T-helper 17 cell (primary cell): ENCODE data around the gene CALY. TPM values are rescaled to one million over a fixed set of nuclear protein-coding genes. Genes with fewer than 3 reads are reported as not detected.

Source experiments
- ATAC-seq: fragments of 150-1000 bp; cut with Tn5 transposase; 2 replicates; pipeline ENCODE4 v1.10.0; 2021; ENCODE audit warnings: mild to moderate bottlenecking, moderate library complexity
- DNase-seq, 3 donors: peaks; one replicate each; pipeline versions ENCODE4 v3.0.0 to v3.0.0-alpha.2; 2020 to 2021
- H3K9me3 ChIP-seq: one replicate; pipeline ENCODE4 v1.7.0; 2013; ENCODE audit warnings: low read length, mild to moderate bottlenecking; ENCODE audit not compliant: control insufficient read depth, poor library complexity, severe bottlenecking
- H3K27ac Mint-ChIP-seq: one replicate; pipeline ENCODE4 v1.8.0; 2022; ENCODE audit warnings: mild to moderate bottlenecking, moderate library complexity, mixed read lengths
- H3K27me3 Mint-ChIP-seq: one replicate; pipeline ENCODE4 v1.8.0; 2022; ENCODE audit warnings: mixed read lengths
- H3K36me3 Mint-ChIP-seq: one replicate; pipeline ENCODE4 v1.8.0; 2022; ENCODE audit warnings: low read depth, mixed read lengths
- H3K4me1 Mint-ChIP-seq: one replicate; pipeline ENCODE4 v1.8.0; 2022; ENCODE audit warnings: mild to moderate bottlenecking, mixed read lengths
- H3K4me3 Mint-ChIP-seq: one replicate; pipeline ENCODE4 v1.8.0; 2022; ENCODE audit warnings: mild to moderate bottlenecking, moderate library complexity, mixed read lengths
- total RNA-seq, 4 donors: library from RNA in 2 of 4; stranded (reverse) in 2 of 4; gene quantifications; one replicate each; pipeline ENCODE4 v1.2.3 and lab custom pipeline; 2022 to 2026

CALY gene
- total RNA-seq, 2 donors from 2014 or later: 0.96 to 1.9 TPM

DNA sequence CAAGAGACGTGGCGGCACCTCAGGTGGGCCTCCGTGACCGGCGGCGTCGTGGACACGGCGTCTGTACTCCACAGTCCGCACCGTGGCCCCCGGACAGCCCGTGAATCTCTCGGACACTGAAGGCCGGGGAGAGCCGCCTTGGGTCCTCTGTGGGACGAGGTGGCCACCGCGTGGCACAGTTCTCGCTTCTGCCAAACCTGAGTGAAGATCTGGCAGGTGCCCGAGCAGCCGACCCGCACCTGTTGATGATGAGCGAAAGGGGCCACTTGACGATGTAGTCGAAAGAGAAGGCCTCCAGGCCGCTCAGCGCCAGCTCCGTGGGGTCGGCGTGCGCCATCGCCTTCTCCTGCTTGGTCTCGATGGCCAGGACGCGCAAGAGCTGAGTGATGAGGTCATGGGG, 51.5 kb downstream of the CALY start:
- Mint-ChIP-seq H3K4me3 (no peak overlapping the region), H3K36me3 (peaks cover 14% of the 10 kb centered on the region), H3K27me3 (no peaks in the 10 kb centered on the region), H3K27ac (no peak overlapping the region), H3K4me1 (peaks cover 8% of the 10 kb centered on the region)
- no peaks in the 10 kb centered on the region for H3K9me3 ChIP-seq
- ATAC-seq (no peak), DNase-seq (no peak)

DNA sequence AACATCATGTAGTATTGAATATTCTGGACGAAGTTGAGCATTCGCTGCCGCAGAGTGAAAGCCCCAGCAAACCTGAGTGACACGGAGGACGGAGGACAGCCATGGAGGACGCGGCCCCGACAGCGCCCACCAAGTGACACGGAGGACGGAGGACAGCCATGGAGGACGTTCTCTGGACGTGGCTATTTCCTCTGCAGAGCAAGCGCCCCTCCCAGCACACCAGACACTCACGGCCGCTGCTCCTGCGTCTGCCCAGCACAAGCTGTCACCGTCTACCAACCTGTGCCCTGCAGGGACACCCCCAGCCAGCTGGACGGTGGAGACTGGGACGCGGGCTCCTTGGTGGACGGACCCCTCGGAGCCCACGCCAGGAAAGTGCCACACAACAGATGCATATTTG, 52.8 kb downstream of the CALY start:
- no peak overlapping the region for H3K4me3 Mint-ChIP-seq
- H3K36me3 Mint-ChIP-seq: peaks cover 14% of the 10 kb centered on the region
- no peak overlapping the region for H3K27ac Mint-ChIP-seq
- no peaks in the 10 kb centered on the region for H3K9me3 ChIP-seq
- peaks cover 15% of the 10 kb centered on the region for H3K4me1 Mint-ChIP-seq
- ATAC-seq: no peak
- no peak for DNase-seq
- H3K27me3 Mint-ChIP-seq: no peaks in the 10 kb centered on the region

DNA sequence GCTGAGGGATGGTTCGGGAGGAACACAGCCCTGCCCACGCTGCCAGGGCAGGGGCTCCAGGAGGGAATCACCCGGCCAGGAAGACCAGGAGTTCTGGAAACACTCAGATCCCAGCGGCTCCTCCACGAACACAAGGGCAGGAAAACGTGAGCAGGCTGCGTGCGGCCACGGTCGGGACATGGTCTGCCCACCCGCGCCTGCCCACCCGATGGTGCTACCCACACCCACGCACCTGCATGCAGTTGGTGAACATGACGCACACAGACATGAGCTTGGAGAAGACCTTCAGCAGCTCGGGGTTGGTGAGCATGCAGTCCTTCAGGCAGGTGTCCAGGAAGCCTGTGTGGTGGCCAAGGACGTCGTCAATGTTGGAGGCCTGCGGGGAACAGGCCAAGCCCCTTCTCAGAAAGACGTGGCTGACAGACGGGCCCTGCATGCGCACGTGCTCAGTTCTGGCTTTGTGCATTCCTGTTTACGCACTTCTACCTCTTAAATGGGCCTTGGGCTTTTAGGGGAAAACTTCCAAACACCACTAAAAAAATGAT, 53.8 kb downstream of the CALY start:
- ATAC-seq (no peak), DNase-seq (no peak)
- no peak overlapping the region for H3K4me3 Mint-ChIP-seq
- H3K4me1 Mint-ChIP-seq: peaks cover 22% of the 10 kb centered on the region
- peaks cover 14% of the 10 kb centered on the region for H3K36me3 Mint-ChIP-seq
- no peak overlapping the region for H3K27ac Mint-ChIP-seq
- no peaks in the 10 kb centered on the region for H3K9me3 ChIP-seq
- no peaks in the 10 kb centered on the region for H3K27me3 Mint-ChIP-seq

DNA sequence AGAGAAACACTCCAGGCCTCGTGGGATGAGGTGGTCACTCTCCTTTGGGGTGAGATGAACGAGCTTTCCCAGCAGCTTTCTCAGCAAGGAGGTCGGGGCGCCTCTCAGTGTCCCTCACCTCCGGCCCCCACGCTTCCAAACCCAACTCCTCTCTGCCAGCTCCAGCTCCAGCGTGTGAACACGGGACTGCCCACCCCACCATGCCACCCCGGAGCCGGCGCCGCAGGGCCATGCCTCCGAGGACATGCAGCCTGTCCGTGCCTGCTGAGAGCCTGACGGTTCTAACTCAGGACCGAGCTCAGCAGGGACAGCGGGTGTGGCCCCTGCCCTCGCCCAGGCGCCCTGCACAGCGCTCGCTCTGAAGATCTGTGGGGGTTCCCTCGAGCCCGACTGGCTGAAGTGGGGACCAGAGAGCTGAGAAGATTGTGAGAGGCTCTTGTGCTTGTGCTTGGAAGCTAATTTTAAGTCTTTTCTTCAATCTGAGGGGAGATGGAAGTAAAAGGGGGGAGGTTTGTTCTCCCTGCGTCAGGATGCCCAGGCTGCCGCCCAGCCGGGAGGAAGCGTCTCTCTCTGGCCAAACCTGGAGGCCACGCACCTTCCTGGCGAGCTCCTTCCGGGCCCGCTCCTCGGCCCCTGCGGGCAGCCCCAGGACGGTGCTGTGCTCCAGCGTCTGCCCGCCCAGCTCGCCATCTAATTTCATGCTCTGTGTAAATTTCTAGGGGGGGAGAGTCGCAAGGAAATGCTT, 54.9 kb downstream of the CALY start:
- Mint-ChIP-seq H3K27me3 (no peaks in the 10 kb centered on the region), H3K36me3 (peaks cover 14% of the 10 kb centered on the region), H3K27ac (no peak overlapping the region), H3K4me3 (no peak overlapping the region), H3K4me1 (peaks cover 25% of the 10 kb centered on the region)
- DNase-seq: no peak
- no peak for ATAC-seq
- no peaks in the 10 kb centered on the region for H3K9me3 ChIP-seq

DNA sequence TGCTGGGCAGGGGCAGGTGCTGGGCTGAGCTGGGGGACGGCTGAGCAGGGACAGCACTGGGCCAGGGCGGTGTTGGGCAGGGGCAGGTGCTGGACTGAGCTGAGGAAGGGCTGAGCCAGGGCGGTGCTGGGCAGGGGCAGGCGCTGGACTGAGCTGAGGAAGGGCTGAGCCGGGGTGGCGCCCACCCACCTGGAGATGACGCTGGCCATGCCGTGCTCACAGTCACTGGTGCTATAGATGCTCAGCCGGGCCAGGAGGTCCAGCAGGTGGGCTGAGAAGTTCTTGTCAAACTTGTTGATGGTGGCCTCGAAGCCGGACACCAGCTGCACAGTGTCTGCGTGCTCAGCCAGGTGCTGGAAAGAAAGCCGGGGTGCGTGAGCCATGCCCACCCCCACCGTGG, 55.6 kb downstream of the CALY start:
- Mint-ChIP-seq H3K4me1 (peaks cover 21% of the 10 kb centered on the region), H3K27ac (no peak overlapping the region), H3K27me3 (no peaks in the 10 kb centered on the region), H3K36me3 (peaks cover 7% of the 10 kb centered on the region), H3K4me3 (no peak overlapping the region)
- no peaks in the 10 kb centered on the region for H3K9me3 ChIP-seq
- DNase-seq (no peak), ATAC-seq (no peak)

DNA sequence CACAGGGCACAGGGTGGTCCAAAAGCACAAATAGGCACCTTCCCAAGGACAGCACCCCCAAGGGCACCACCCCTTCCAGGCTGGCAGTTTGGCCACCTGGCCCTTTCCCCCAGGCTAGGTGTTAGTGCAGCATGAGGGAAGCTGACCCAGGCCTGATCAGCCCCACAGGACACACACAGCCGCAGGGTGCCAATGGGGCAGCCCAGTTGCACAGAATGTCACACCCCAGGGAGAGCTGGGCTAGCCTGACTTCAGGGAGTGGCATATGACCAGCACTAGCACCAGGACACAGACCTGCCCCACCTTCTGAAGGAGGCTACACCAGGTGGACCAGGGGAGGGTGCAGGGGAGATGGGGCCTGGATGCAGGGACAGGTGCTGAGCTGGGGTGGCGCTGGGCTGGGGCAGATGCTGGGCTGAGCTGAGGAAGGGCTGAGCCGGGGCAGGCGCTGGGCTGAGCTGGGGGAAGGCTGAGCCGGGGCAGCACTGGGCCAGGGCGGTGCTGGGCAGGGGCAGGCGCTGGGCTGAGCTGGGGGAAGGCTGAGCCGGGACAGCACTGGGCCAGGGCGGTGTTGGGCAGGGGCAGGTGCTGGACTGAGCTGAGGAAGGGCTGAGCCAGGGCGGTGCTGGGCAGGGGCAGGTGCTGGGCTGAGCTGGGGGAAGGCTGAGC, 56.2 kb downstream of the CALY start:
- Mint-ChIP-seq H3K4me3 (no peak overlapping the region), H3K4me1 (peaks cover 19% of the 10 kb centered on the region), H3K36me3 (peaks cover 5% of the 10 kb centered on the region), H3K27me3 (no peaks in the 10 kb centered on the region), H3K27ac (peak overlapping the region; percentile 94)
- DNase-seq (no peak), ATAC-seq (no peak)
- H3K9me3 ChIP-seq: no peaks in the 10 kb centered on the region

- DNase-seq (no peak), ATAC-seq (no peak)
- H3K9me3 ChIP-seq: no peaks in the 10 kb centered on the region
- H3K36me3 Mint-ChIP-seq: peaks cover 5% of the 10 kb centered on the region
- H3K27ac Mint-ChIP-seq: peak overlapping the region; percentile 94
- H3K27me3 Mint-ChIP-seq: no peaks in the 10 kb centered on the region
- H3K4me3 Mint-ChIP-seq: no peak overlapping the region
- H3K4me1 Mint-ChIP-seq: peaks cover 22% of the 10 kb centered on the region
Measured at GRCh38 chr10:133279326-133280226, 57.1 kb downstream of the CALY start.

- peaks cover 1% of the 10 kb centered on the region for H3K36me3 Mint-ChIP-seq
- H3K27me3 Mint-ChIP-seq: no peaks in the 10 kb centered on the region
- H3K4me1 Mint-ChIP-seq: peaks cover 22% of the 10 kb centered on the region
- H3K9me3 ChIP-seq: no peaks in the 10 kb centered on the region
- H3K4me3 Mint-ChIP-seq: peak overlapping the region; percentile 84
- DNase-seq: peak; percentile 57 to 64 (median 58)
- peak overlapping the region; percentile 94 for H3K27ac Mint-ChIP-seq
- ATAC-seq: peak; percentile 48
Measured at GRCh38 chr10:133278577-133279265, 58.0 kb downstream of the CALY start.

DNA sequence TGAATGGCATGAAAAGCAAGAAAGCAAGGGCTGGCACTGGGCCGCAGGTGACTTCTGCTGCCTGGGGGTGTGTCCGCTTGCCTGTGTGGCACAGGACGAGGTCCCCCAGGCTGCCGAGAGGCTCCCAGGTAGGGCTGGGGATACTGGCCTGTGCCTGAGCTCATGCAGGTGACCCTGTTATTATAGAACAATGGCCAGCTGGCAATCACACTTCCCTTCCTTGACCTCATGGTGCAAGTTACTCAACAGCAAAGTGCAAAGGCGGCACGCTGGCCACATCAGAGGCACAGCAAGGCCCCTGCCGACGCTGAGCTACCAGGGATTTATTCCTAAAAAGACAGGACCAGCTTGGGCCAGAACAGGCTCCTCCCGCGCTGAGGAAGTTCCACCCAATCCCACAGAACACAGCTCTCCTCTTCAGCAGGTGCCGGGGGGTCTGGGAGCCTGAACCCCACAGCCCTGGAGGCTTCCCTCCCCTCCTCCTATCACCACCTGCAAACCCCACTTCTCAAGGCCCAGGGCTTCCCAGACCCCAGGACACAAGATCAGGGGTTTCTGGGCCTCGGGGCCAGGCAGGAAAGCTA, 58.6 kb downstream of the CALY start:
- H3K36me3 Mint-ChIP-seq: no peaks in the 10 kb centered on the region
- peaks cover 22% of the 10 kb centered on the region for H3K4me1 Mint-ChIP-seq
- ATAC-seq (no peak), DNase-seq (no peak)
- no peaks in the 10 kb centered on the region for H3K9me3 ChIP-seq
- H3K4me3 Mint-ChIP-seq: peak overlapping the region; percentile 84
- H3K27me3 Mint-ChIP-seq: no peaks in the 10 kb centered on the region
- peak overlapping the region; percentile 94 for H3K27ac Mint-ChIP-seq

DNA sequence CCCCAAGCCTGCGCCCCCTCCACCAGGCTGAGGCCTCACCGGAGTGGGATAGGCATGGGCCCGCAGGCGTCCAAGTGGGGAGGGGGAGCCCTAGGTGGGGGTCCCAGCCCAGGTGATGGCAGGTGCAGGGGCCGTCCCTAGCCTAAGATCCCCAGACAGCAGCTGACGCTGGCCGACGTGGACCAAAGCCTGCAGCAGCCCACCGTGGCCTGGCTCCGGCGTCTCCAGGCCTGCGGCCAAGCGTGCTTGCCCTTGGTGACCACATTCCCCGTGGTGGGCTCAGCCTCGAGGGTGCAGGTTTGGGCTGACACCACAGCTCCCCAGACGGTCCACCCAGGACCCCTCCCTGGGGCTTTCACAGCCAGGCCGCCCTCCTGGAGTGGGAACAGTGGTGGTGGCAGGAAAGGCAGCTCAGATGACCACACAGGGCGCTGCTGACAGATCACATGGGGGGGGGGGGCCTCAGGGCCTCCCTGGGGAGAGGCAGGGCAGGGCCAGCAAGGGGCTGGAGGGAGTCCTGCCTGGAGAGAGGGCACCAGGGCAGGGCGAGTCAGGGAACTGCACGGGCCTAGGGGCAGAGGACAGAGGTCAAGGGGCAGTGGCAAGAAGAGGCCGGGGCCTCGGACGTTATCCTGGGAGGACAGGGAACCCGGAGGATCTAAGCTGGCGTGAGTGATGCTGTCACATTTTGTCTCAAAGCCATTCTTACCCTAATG, 59.3 kb downstream of the CALY start:
- peak overlapping the region; percentile 94 for H3K27ac Mint-ChIP-seq
- DNase-seq: no peak
- no peaks in the 10 kb centered on the region for H3K9me3 ChIP-seq
- H3K4me3 Mint-ChIP-seq: peak overlapping the region; percentile 95
- no peaks in the 10 kb centered on the region for H3K36me3 Mint-ChIP-seq
- H3K27me3 Mint-ChIP-seq: no peaks in the 10 kb centered on the region
- ATAC-seq: no peak
- H3K4me1 Mint-ChIP-seq: peaks cover 22% of the 10 kb centered on the region

DNA sequence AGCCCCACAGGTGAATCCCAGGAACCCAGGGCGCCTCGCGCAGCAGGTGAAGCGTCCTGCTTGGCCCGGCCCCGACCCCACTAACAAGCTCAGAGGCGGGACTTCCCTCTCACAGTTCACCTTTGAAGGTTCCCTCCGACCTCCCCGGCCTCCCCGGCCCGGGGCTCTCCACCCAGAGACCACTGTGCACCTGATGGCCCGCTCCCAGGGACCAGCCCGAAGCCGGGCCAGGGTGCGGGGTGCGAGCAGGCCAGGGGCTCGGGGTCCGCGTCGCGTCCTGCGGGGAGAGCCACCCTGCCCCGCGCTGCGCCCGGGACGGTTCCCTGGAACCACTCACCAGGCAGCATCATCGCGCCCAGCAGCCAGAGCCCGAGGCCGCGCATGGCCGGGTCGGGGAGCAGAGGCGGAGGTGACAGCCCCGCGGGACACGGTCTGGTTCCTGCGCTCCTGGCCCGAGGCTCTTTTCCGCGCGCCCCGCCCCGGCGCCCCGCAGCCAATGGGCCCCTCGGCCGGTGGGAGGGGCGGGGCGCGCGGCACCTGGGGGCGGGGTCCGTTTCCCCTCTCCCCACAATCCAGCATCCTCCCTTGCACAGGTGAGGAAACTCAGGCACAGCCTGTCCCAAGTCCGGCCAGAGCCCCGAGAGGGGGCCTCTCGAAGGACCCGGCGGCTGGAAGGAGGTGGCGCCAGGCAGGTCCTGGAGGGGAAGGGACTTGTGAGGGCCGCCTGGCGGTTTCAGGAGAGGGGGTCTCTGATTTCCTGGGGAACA, 60.1 kb downstream of the CALY start, which contains the start of gene ADAM8:
Gene ADAM8 (minus strand): TSS at position 434 of the 767 bp plus-strand sequence. CDS start 51 bp downstream, at position 383.
- ATAC-seq (peak; percentile 43), DNase-seq (peak; percentile 62 to 74 (median 68))
- peak within 1 kb of the TSS; percentile 95 for H3K4me3 Mint-ChIP-seq
- peak within 1 kb of the TSS; percentile 96 for H3K27ac Mint-ChIP-seq
- no peaks in the 10 kb centered on the region for H3K27me3 Mint-ChIP-seq
- H3K4me1 Mint-ChIP-seq: peaks cover 24% of the 10 kb centered on the region
- H3K36me3 Mint-ChIP-seq: no peaks in the 10 kb centered on the region
- no peaks in the 10 kb centered on the region for H3K9me3 ChIP-seq
